IPS DF 6.9 (cell line): ENCODE results near the gene ZNF107.
"Not testable (repeated sequence)": the region's sequence is repeated elsewhere in the genome, so short reads cannot be mapped to it uniquely, and the experiment has no call there.

Experiments used
- DNase-seq: peaks from one replicate; pipeline ENCODE4 v3.0.0-alpha.2; 2013; ENCODE audit warnings: low read depth, low spot score
- H3K27ac ChIP-seq: one replicate; pipeline ENCODE4 v1.5.1; 2013; ENCODE audit warnings: low read length, control low read depth
- H3K27me3 ChIP-seq: 2 replicates; pipeline ENCODE4 v1.6.1; 2013; ENCODE audit warnings: mild to moderate bottlenecking, low read length; ENCODE audit not compliant: control insufficient read depth, insufficient read depth
- H3K36me3 ChIP-seq: 2 replicates; pipeline ENCODE4 v1.6.1; 2013; ENCODE audit warnings: low read length; ENCODE audit not compliant: control insufficient read depth, insufficient read depth
- H3K4me1 ChIP-seq: 2 replicates; pipeline ENCODE4 v1.6.1; 2013; ENCODE audit warnings: low read length; ENCODE audit not compliant: control insufficient read depth, insufficient read depth
- H3K4me3 ChIP-seq: 2 replicates; pipeline ENCODE4 v1.5.1; 2013; ENCODE audit warnings: mild to moderate bottlenecking, low read length
- H3K9me3 ChIP-seq: 2 replicates; pipeline ENCODE4 v1.6.1; 2013; ENCODE audit warnings: low read length, inconsistent platforms; ENCODE audit not compliant: control insufficient read depth, insufficient read depth
- WGBS: extraction: QIAGEN DNeasy Blood & Tissue Kit; methylation state at CpG from one replicate; pipeline ENCODE4 v1.1.7; 2013; ENCODE audit warnings: mixed read lengths, missing lambda C conversion rate; ENCODE audit not compliant: insufficient read length, insufficient coverage; 5-methylcytosine and 5-hydroxymethylcytosine counted together

ZNF107 gene

GRCh38 chr7:64729089-64729848 is 63.3 kb downstream of the ZNF107 start:
- Histone ChIP-seq H3K4me1 (no peaks in the 10 kb centered on the region), H3K27ac (no peak overlapping the region), H3K36me3 (no peaks in the 10 kb centered on the region), H3K4me3 (no peak overlapping the region), H3K27me3 (no peaks in the 10 kb centered on the region), H3K9me3 (peaks cover 4% of the 10 kb centered on the region)
- WGBS: no CpG with 5 or more reads among the region's 3 CpGs
- no peak for DNase-seq

DNA sequence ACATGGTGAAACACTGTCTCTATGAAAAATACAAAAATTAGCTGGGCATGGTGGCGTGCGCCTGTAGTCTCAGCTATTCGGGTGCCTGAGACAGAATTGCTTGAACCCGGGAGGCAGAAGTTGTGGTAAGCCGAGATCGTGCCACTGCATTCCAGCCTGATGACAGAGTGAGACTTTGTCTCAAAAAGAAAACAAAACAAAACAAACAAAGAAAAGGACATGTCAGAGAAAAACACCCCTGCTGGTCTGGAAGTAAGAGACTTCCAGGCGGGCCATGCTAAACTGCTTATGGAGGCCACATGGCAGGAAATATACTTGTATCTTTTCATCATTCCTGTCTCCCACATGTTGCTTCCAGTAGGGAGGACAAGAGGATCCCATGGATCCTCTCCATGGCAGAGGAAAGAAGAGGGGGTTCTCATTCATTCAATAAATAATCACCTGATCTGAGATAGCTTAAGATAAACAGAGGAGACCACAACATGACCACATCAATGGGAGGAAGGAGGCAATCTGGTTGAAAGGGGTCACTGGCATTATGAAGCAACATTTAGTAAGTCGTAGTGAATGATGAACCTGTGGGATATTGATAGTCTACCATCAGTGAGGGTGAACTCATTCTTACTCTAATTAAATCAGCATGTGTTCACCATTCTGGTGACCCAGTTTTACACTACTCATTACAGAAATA is 67.8 kb downstream of the ZNF107 start:
- DNase-seq: no peak
- no peaks in the 10 kb centered on the region for H3K36me3 ChIP-seq
- WGBS: no CpG with 5 or more reads among the region's 8 CpGs
- H3K9me3 ChIP-seq: peaks cover 4% of the 10 kb centered on the region
- H3K27me3 ChIP-seq: no peaks in the 10 kb centered on the region
- H3K27ac ChIP-seq: no peak overlapping the region
- no peak overlapping the region for H3K4me3 ChIP-seq
- H3K4me1 ChIP-seq: no peaks in the 10 kb centered on the region

DNA sequence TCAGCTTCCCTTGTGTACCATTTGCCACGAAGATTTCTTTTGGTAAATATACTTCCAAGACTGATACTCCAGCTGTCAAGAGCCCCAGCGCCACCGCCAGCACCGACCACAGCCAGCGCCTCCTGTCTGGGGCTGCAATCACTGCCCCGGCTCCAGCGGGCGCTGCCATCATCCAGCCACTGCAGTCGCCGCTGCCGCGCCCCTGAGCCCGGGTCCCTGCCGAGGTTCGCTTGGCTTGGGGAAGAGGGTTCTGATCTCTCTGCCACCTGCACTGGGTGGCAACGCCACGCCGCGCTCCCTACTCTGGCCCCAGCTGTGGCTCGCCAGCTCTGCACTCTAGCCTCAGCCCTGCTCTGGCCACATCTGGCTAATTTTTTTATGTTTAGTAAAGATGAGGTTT is 70.6 kb downstream of the ZNF107 start:
- Histone ChIP-seq H3K4me3 (no peak overlapping the region), H3K27ac (no peak overlapping the region), H3K9me3 (no peaks in the 10 kb centered on the region; the same call in 1 of the 2 replicates), H3K36me3 (no peaks in the 10 kb centered on the region), H3K4me1 (no peaks in the 10 kb centered on the region), H3K27me3 (no peaks in the 10 kb centered on the region)
- no CpG with 5 or more reads among the region's 20 CpGs for WGBS
- DNase-seq: no peak

DNA sequence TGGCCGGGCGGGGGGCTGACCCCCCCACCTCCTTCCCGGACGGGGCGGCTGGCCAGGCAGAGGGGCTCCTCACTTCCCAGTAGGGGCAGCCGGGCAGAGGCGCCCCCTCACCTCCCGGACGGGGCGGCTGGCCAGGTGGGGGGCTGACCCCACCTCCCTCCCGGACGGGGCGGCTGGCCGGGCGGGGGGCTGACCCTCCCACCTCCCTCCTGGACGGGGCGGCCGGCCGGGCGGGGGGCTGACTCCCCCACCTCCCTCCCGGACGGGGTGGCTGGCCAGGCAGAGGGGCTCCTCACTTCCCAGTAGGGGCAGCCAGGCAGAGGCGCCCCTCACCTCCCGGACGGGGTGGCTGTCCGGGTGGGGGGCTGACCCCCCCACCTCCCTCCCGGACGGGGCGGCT is 72.5 kb downstream of the ZNF107 start:
- not testable (repeated sequence) for H3K4me3 ChIP-seq, H3K4me1 ChIP-seq, DNase-seq, H3K9me3 ChIP-seq, H3K27ac ChIP-seq, H3K36me3 ChIP-seq, H3K27me3 ChIP-seq
- no CpG with 5 or more reads among the region's 29 CpGs for WGBS

DNA sequence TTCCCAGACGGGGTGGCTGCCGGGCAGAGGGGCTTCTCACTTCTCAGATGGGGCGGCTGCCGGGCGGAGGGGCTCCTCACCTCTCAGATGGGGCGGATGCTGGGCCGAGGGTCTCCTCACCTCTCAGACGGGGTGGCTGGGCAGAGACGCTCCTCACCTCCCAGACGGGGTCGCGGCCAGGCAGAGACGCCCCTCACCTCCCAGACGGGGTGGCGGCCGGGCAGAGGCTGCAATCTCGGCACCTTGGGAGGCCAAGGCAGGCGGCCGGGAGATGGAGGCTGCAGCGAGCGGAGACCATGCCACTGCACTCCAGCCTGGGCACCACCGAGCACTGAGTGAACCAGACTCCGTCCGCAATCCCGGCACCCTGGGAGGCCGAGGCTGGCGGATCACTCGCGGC is 73.0 kb downstream of the ZNF107 start:
- H3K27me3 ChIP-seq, H3K4me1 ChIP-seq, H3K4me3 ChIP-seq, H3K36me3 ChIP-seq, DNase-seq, H3K9me3 ChIP-seq, H3K27ac ChIP-seq: not testable (repeated sequence)
- no CpG with 5 or more reads among the region's 29 CpGs for WGBS

DNA sequence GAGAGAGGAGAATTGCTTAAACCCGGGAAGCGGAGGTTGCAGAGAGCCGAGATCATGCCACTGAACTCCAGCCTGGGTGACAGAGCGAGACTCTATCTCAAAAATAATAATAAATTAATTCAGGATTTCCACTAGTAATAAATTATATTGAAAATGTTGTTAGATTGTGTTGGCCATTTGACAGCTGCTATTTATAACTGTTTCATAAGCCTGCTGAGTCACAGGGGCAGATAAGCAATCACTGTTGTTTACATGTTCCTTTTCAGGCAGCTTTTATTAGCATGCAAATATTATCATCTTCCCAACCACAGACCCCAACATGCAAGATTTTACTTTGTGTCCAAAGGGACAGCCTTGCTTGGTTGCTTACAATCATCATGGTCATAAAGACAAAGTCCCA is 78.7 kb downstream of the ZNF107 start:
- no peak overlapping the region for H3K27ac ChIP-seq
- no peaks in the 10 kb centered on the region for H3K4me1 ChIP-seq
- no peaks in the 10 kb centered on the region for H3K27me3 ChIP-seq
- H3K4me3 ChIP-seq: no peak overlapping the region
- DNase-seq: no peak
- no peaks in the 10 kb centered on the region for H3K36me3 ChIP-seq
- no CpG with 5 or more reads among the region's 4 CpGs for WGBS
- no peaks in the 10 kb centered on the region; the same call in 1 of the 2 replicates for H3K9me3 ChIP-seq

- H3K27me3 ChIP-seq: no peaks in the 10 kb centered on the region
- no peak overlapping the region for H3K27ac ChIP-seq
- no peak for DNase-seq
- H3K4me3 ChIP-seq: no peak overlapping the region
- peaks cover 1% of the 10 kb centered on the region; the same call in 1 of the 2 replicates for H3K9me3 ChIP-seq
- H3K4me1 ChIP-seq: no peaks in the 10 kb centered on the region
- no peaks in the 10 kb centered on the region for H3K36me3 ChIP-seq
Measured at GRCh38 chr7:64747802-64748201, 81.9 kb downstream of the ZNF107 start.

- DNase-seq: no peak
- WGBS: no CpG with 5 or more reads among the region's 2 CpGs
Measured at GRCh38 chr7:64753032-64753431, 87.1 kb downstream of the ZNF107 start.

GRCh38 chr7:64755865-64756264 is 89.9 kb downstream of the ZNF107 start:
- no peak for DNase-seq
- H3K4me3 ChIP-seq: no peak overlapping the region
- no CpG with 5 or more reads among the region's 3 CpGs for WGBS
- peaks cover 1% of the 10 kb centered on the region; the same call in 1 of the 2 replicates for H3K9me3 ChIP-seq
- H3K27ac ChIP-seq: no peak overlapping the region
- no peaks in the 10 kb centered on the region for H3K4me1 ChIP-seq
- H3K27me3 ChIP-seq: no peaks in the 10 kb centered on the region
- H3K36me3 ChIP-seq: no peaks in the 10 kb centered on the region

More at GRCh38 chr7:64753032-64753431, 87.1 kb downstream of the ZNF107 start:
- Histone ChIP-seq H3K36me3 (no peaks in the 10 kb centered on the region), H3K4me3 (no peak overlapping the region), H3K4me1 (no peaks in the 10 kb centered on the region), H3K27ac (no peak overlapping the region), H3K9me3 (peaks cover 1% of the 10 kb centered on the region; the same call in 1 of the 2 replicates), H3K27me3 (no peaks in the 10 kb centered on the region)

DNA sequence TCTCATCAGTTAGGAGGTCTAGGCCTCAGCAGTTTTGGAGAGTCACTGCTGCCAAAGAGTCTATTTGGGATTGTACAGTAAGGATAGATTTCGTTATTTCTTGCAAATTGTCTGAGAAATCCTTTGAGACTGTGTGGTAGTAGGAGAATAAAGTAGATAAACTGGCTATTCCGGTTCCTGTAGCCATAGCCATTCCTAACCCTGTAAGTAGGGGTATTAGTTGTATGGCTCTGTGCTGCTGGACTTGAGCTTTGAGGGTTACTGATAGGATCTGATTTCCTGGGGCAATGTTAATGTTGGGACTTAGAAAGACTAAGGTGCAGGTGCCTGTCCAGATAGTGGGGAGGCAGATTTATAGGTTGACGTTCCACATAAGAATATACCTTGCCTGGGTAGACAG is 92.2 kb downstream of the ZNF107 start:
- WGBS: no CpG with 5 or more reads among the region's 3 CpGs

More for the DNA sequence above, 92.2 kb downstream of the ZNF107 start:
- Histone ChIP-seq H3K27ac (no peak overlapping the region), H3K36me3 (no peaks in the 10 kb centered on the region), H3K9me3 (peaks cover 1% of the 10 kb centered on the region; the same call in 1 of the 2 replicates), H3K27me3 (no peaks in the 10 kb centered on the region), H3K4me1 (no peaks in the 10 kb centered on the region), H3K4me3 (no peak overlapping the region)
- no peak for DNase-seq
